ENCODE data around the gene MCF2L2.

DNA sequence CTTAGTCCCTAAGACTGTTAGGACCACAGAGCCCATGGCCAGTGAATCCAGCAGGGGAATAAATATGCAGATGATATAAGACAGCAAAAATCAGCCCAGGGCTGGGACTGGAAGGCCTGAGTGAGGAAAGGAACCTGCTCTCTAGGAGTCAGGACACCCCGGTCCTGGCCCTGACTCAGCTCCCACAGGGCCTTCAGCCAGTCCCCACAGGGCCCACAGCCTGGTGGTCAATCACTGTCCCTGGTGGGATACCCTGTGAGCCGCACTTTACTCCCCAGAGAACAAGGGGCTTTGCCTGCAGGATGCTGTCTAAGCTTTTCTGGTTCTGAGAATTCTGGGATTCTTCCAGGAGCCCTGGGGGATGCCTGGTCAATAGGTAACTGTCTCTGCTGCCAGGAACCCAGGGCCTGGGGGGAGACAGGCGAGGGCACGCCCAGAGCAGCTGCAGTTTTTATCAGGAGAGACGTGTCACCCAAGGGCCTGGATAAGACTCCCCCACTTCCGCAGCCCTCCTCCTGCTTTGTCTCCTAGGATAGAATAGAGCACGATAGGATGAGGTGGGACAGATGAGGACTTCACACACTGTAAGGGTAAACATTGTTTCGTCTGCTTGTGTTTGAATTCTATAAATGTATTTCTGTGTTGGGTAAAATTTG is 49.5 kb upstream of the MCF2L2 start:
- TF ChIP-seq TAF1 (IDR thresholded peaks at IDR 0.05; ENCODE audit: borderline replicate concordance, low read depth, low read length) (no peak), POLR2AphosphoS5 (IDR thresholded peaks at IDR 0.05; ENCODE audit: low read depth, low read length) (no peak), POLR2A (IDR thresholded peaks at IDR 0.05; ENCODE audit: low read depth, low read length) (no peak)
